ENCODE data around the gene EML6.

The EML6 gene

GRCh38 chr2:54855434-54855833 lies 132.0 kb downstream of the EML6 start:
- no peak for DNase-seq

- no peak for DNase-seq
Measured at GRCh38 chr2:54858021-54858681, 134.7 kb downstream of the EML6 start.

GRCh38 chr2:54859416-54859815 lies 136.0 kb downstream of the EML6 start:
- no peak for DNase-seq

GRCh38 chr2:54859997-54860701 lies 136.7 kb downstream of the EML6 start:
- no peak for DNase-seq

GRCh38 chr2:54862229-54862628 lies 138.8 kb downstream of the EML6 start:
- DNase-seq, result no peak

- no peak for DNase-seq
Measured at GRCh38 chr2:54862742-54863141, 139.3 kb downstream of the EML6 start.

- DNase-seq, result no peak
Measured at GRCh38 chr2:54863660-54864059, 140.2 kb downstream of the EML6 start.

- no peak for DNase-seq
Measured at GRCh38 chr2:54864096-54864495, 140.6 kb downstream of the EML6 start.

GRCh38 chr2:54864727-54865126 lies 141.3 kb downstream of the EML6 start:
- DNase-seq, result no peak

GRCh38 chr2:54866179-54866578 lies 142.7 kb downstream of the EML6 start:
- no peak for DNase-seq

- no peak for DNase-seq
Measured at GRCh38 chr2:54866868-54867267, 143.4 kb downstream of the EML6 start.

GRCh38 chr2:54867457-54867856 lies 144.0 kb downstream of the EML6 start:
- DNase-seq, result no peak

GRCh38 chr2:54871457-54872107 lies 148.1 kb downstream of the EML6 start:
- peak; percentile 88 to 96 for DNase-seq

GRCh38 chr2:54872780-54873179 lies 149.3 kb downstream of the EML6 start:
- peak in 1 of 2 experiments; percentile 19 for DNase-seq

GRCh38 chr2:54873236-54873635 lies 149.8 kb downstream of the EML6 start:
- peak in 1 of 2 experiments; percentile 16 for DNase-seq

GRCh38 chr2:54876764-54877163 lies 153.3 kb downstream of the EML6 start:
- DNase-seq, result no peak

- DNase-seq, result peak; percentile 45 to 62
Measured at GRCh38 chr2:54878182-54878581, 154.7 kb downstream of the EML6 start.

GRCh38 chr2:54879032-54879431 lies 155.6 kb downstream of the EML6 start:
- DNase-seq, result no peak

GRCh38 chr2:54879598-54880332 lies 156.3 kb downstream of the EML6 start:
- DNase-seq, result peak; percentile 16 to 43

- no peak for DNase-seq
Measured at GRCh38 chr2:54880428-54880827, 157.0 kb downstream of the EML6 start.

- peak in 1 of 2 experiments; percentile 23 for DNase-seq
Measured at GRCh38 chr2:54881759-54882158, 158.3 kb downstream of the EML6 start.

GRCh38 chr2:54885891-54886290 lies 162.4 kb downstream of the EML6 start:
- no peak for DNase-seq

- DNase-seq, result no peak
Measured at GRCh38 chr2:54887850-54888545, 164.5 kb downstream of the EML6 start.

Measured in NCI-H2081 (cell line).